ENCODE data around the gene PRAC1. TPM values are rescaled to one million over a fixed set of nuclear protein-coding genes. Genes with fewer than 3 reads are reported as not detected.

Gene PRAC1
- total RNA-seq, 1 experiment from 2014 or later: not detected

DNA sequence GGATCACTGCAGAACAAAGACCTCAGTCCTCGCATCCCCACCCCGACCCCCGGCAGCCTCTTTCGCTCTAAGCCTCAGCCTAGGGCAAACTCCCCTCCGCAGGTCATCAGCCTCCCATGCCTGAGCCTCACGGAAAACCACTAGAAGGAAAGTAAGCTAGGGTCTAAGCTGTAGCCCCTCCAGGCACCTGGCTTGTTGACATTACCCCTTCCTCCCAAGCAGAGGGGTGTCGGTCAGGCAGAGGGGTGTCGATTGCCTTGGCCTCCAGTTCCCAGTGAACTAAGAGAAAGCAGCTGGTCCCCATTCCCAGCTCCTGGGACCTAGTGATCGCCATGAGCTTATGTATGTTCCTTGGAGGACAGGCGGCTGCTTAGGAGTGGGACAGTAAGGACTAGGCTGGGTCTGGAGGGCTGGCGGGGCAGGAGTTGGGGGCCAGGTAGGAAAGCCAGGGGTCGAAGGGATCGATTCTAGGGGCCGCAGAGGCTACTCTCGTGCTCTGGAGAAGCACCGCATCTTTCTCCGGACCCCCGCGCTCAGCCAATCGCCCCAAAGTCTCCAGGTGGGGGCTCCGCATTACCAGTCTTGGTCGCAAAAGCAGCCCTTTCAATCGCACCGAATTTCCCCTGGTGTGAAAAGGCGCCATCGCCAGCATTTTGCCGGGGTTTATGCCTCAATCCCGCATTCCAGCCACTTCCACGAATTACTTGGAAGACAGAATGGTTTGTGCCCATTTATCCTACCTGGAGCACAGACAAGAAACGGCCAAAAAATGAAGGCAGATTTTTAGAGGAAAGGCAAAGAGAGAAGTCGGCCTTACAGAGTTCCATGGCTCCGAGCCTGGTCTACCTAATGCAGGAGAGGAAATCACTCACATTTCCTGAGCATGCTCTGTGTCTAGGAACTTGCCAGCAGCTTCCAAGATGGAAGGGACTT is 27.6 kb upstream of the PRAC1 start:
- no peaks in the 10 kb centered on the region for H3K9me3 Mint-ChIP-seq (ENCODE audit: unreplicated experiment)
- Histone ChIP-seq H3K9me3 (no peaks in the 10 kb centered on the region), H3K36me3 (ENCODE audit: control insufficient read depth, insufficient read depth, low read length) (no peaks in the 10 kb centered on the region), H3K4me1 (peaks cover 9% of the 10 kb centered on the region), H3K4me3 (ENCODE audit: low read depth, low read length) (no peak overlapping the region), H3K27me3 (replicated peaks; ENCODE audit: control insufficient read depth, insufficient read depth, low read length) (no peaks in the 10 kb centered on the region; the same call in 1 of the 2 replicates)
- no peak overlapping the region for H3K27ac Mint-ChIP-seq (ENCODE audit: unreplicated experiment)
- TF ChIP-seq, protein P1, sequence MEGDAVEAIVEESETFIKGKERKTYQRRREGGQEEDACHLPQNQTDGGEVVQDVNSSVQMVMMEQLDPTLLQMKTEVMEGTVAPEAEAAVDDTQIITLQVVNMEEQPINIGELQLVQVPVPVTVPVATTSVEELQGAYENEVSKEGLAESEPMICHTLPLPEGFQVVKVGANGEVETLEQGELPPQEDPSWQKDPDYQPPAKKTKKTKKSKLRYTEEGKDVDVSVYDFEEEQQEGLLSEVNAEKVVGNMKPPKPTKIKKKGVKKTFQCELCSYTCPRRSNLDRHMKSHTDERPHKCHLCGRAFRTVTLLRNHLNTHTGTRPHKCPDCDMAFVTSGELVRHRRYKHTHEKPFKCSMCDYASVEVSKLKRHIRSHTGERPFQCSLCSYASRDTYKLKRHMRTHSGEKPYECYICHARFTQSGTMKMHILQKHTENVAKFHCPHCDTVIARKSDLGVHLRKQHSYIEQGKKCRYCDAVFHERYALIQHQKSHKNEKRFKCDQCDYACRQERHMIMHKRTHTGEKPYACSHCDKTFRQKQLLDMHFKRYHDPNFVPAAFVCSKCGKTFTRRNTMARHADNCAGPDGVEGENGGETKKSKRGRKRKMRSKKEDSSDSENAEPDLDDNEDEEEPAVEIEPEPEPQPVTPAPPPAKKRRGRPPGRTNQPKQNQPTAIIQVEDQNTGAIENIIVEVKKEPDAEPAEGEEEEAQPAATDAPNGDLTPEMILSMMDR (IDR thresholded peaks at IDR 0.05; ENCODE audit: insufficient read depth in 1 of 2, low read depth in 1 of 2, low read length in 1 of 2, severe bottlenecking in 1 of 2, unreplicated experiment in 1 of 2): no peak
- POLR2A ChIA-PET: no interaction called here
- no peak overlapping the region for H3K4me3 Mint-ChIP-seq (ENCODE audit: unreplicated experiment)
- no peak for DNase-seq
- H3K4me1 Mint-ChIP-seq (ENCODE audit: low read depth, unreplicated experiment): peaks cover 20% of the 10 kb centered on the region
- H3K36me3 Mint-ChIP-seq (ENCODE audit: insufficient read depth, unreplicated experiment): peaks cover 5% of the 10 kb centered on the region
- CTCF ChIA-PET: interaction anchor here (0.7 to 3.3 kb wide), 4 partner anchors 17 to 78 kb away, joined by 3 to 16 read pairs (median 9); no protein-coding TSS in a partner anchor
- no TSS peak for BruUV-seq (replicated peaks)
- intact Hi-C loops (cut with micrococcal nuclease; ENCODE audit: unreplicated experiment): no loop called here
- peaks cover 13% of the 10 kb centered on the region for H3K27me3 Mint-ChIP-seq (ENCODE audit: insufficient read depth, unreplicated experiment)

DNA sequence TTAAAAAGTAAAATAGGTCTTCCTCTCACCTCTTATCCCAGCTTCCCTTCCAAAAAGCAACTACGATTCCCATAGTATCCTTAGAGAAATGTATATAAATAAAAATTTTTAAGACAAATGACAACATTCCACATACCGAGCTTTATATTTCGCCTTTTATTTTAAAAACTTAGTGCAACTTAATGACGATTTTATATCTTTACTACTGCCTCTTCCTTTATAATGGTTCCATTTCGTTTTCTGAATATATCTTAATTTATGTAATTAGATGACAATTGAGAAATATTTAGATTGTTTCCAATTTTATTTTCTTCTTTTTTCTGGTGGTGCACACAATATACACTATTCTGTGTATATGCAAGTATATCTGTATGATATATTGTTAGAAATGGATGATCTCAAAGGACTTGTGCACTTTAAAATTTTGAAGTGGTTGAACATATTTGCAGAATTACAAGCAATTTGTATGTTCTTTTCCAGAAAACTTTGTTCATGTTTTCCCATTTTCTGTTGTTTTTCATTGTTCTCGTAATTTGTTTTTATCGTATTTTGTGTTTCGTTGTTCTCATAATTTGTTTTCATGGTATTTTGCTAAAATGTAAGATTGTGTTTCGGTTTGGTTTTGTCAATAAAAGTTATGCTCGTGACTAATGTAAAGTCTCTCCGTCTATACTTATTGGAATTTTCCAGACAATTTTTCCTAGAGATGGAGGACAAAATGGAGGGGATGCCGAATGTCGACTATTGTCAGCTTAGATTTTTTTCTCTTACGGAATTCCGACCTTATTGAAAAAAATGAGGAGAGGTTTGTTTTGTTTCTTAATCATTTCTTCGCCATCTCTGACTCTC is 26.6 kb upstream of the PRAC1 start:
- H3K9me3 ChIP-seq: no peaks in the 10 kb centered on the region
- H3K4me3 ChIP-seq (ENCODE audit: low read depth, low read length): no peak overlapping the region
- CTCF ChIA-PET: interaction anchor here (2.7 to 3.3 kb wide), 2 partner anchors 25 to 42 kb away, joined by 13 to 16 read pairs; no protein-coding TSS in a partner anchor
- POLR2A ChIA-PET: no interaction called here
- peaks cover 9% of the 10 kb centered on the region for H3K4me1 ChIP-seq
- no peaks in the 10 kb centered on the region for H3K9me3 Mint-ChIP-seq (ENCODE audit: unreplicated experiment)
- intact Hi-C loops (cut with micrococcal nuclease; ENCODE audit: unreplicated experiment): no loop called here
- DNase-seq: no peak
- no TSS peak for BruUV-seq (replicated peaks)
- peaks cover 5% of the 10 kb centered on the region for H3K36me3 Mint-ChIP-seq (ENCODE audit: insufficient read depth, unreplicated experiment)
- H3K27me3 ChIP-seq (replicated peaks; ENCODE audit: control insufficient read depth, insufficient read depth, low read length): no peaks in the 10 kb centered on the region; the same call in 1 of the 2 replicates
- peaks cover 13% of the 10 kb centered on the region for H3K27me3 Mint-ChIP-seq (ENCODE audit: insufficient read depth, unreplicated experiment)
- TF ChIP-seq, protein P1 (IDR thresholded peaks at IDR 0.05; ENCODE audit: insufficient read depth in 1 of 2, low read depth in 1 of 2, low read length in 1 of 2, severe bottlenecking in 1 of 2, unreplicated experiment in 1 of 2): no peak
- H3K36me3 ChIP-seq (ENCODE audit: control insufficient read depth, insufficient read depth, low read length): no peaks in the 10 kb centered on the region
- H3K4me3 Mint-ChIP-seq (ENCODE audit: unreplicated experiment): no peak overlapping the region
- no peak overlapping the region for H3K27ac Mint-ChIP-seq (ENCODE audit: unreplicated experiment)
- peaks cover 20% of the 10 kb centered on the region for H3K4me1 Mint-ChIP-seq (ENCODE audit: low read depth, unreplicated experiment)

Measured in Caco-2 (cell line).